Erythroblast (primary cell): Measurements from ENCODE around the gene SHTN1.

Source experiments
- GATA1 ChIP-seq: IDR thresholded peaks from 2 replicates; pipeline ENCODE4 v1.6.1; 2011; ENCODE audit warnings: low read depth, mild to moderate bottlenecking, control low read depth, low read length, moderate library complexity
- POLR2A ChIP-seq: IDR thresholded peaks from 2 replicates; pipeline ENCODE4 v1.6.1; 2011; ENCODE audit warnings: mild to moderate bottlenecking, low read length

GRCh38 chr10:116899626-116900025, 105.4 kb downstream of the SHTN1 start:
- no peak for TF ChIP-seq POLR2A
- TF ChIP-seq GATA1: no peak
